Activated T-helper 1 cell treated with anti-CD3 and anti-CD28 coated beads, Interleukin-12 subunit alpha, Interleukin-12 subunit beta, Interleukin-2, Interleukin-4 antibody, amounts not matched to agents 30 ng/mL and 10 ng/mL and 1 ng/mL, durations not matched to agents 14 hours and 24 hours and 36 hours (primary cell): ENCODE data around the gene ABT1. TPM values are rescaled to one million over a fixed set of nuclear protein-coding genes. Genes with fewer than 3 reads are reported as not detected.

Experiments used
- DNase-seq: peaks from one replicate; pipeline ENCODE4 v3.0.0; 2021; ENCODE audit warnings: low spot score
- H3K27ac Mint-ChIP-seq: one replicate; pipeline ENCODE4 v1.8.0; 2021; ENCODE audit warnings: mild to moderate bottlenecking, mixed read lengths
- H3K27me3 Mint-ChIP-seq: one replicate; pipeline ENCODE4 v1.8.0; 2022; ENCODE audit warnings: mild to moderate bottlenecking, moderate library complexity, mixed read lengths; ENCODE audit not compliant: insufficient read depth
- H3K36me3 Mint-ChIP-seq: one replicate; pipeline ENCODE4 v1.8.0; 2021; ENCODE audit warnings: low read depth, mixed read lengths
- H3K4me1 Mint-ChIP-seq: one replicate; pipeline ENCODE4 v1.8.0; 2021; ENCODE audit warnings: low read depth, mixed read lengths
- H3K4me3 Mint-ChIP-seq: one replicate; pipeline ENCODE4 v1.8.0; 2021; ENCODE audit warnings: mild to moderate bottlenecking, moderate library complexity, mixed read lengths
- H3K9me3 Mint-ChIP-seq: one replicate; pipeline ENCODE4 v1.8.0; 2021; ENCODE audit warnings: mixed read lengths
- intact Hi-C: fragments of 100-400 bp; cut with micrococcal nuclease; formaldehyde crosslinking; loops from one replicate; pipeline ENCODE4 v1.15.1; 2024
- total RNA-seq: library from RNA; stranded (reverse); gene quantifications from 2 replicates; pipeline ENCODE4 v1.2.3, GENCODE V29; 2022

Gene ABT1
- total RNA-seq, 1 donor from 2014 or later: 32.6 TPM

- no peaks in the 10 kb centered on the region for H3K4me1 Mint-ChIP-seq
- no peak overlapping the region for H3K27ac Mint-ChIP-seq
- peaks cover 2% of the 10 kb centered on the region for H3K36me3 Mint-ChIP-seq
- intact Hi-C loops: no loop called here
- no peak overlapping the region for H3K4me3 Mint-ChIP-seq
- DNase-seq: no peak
- peaks cover 27% of the 10 kb centered on the region for H3K9me3 Mint-ChIP-seq
- H3K27me3 Mint-ChIP-seq: peaks cover 4% of the 10 kb centered on the region
Observed at GRCh38 chr6:26627843-26628242, 31.1 kb downstream of the ABT1 start.

GRCh38 chr6:26629359-26629758 is 32.6 kb downstream of the ABT1 start:
- DNase-seq: no peak
- H3K9me3 Mint-ChIP-seq: peaks cover 38% of the 10 kb centered on the region
- no peak overlapping the region for H3K27ac Mint-ChIP-seq
- H3K4me3 Mint-ChIP-seq: no peak overlapping the region
- H3K4me1 Mint-ChIP-seq: no peaks in the 10 kb centered on the region
- intact Hi-C loops: no loop called here
- peaks cover 8% of the 10 kb centered on the region for H3K36me3 Mint-ChIP-seq
- peaks cover 4% of the 10 kb centered on the region for H3K27me3 Mint-ChIP-seq

GRCh38 chr6:26640806-26641205 is 44.1 kb downstream of the ABT1 start:
- Mint-ChIP-seq H3K36me3 (peaks cover 58% of the 10 kb centered on the region), H3K27ac (no peak overlapping the region), H3K4me1 (no peaks in the 10 kb centered on the region), H3K4me3 (no peak overlapping the region), H3K27me3 (no peaks in the 10 kb centered on the region), H3K9me3 (peaks cover 58% of the 10 kb centered on the region)
- intact Hi-C loops: no loop called here
- no peak for DNase-seq

- intact Hi-C loops: no loop called here
- no peak overlapping the region for H3K4me3 Mint-ChIP-seq
- peaks cover 75% of the 10 kb centered on the region for H3K9me3 Mint-ChIP-seq
Observed at GRCh38 chr6:26646074-26646473, 49.3 kb downstream of the ABT1 start.

More at GRCh38 chr6:26646074-26646473, 49.3 kb downstream of the ABT1 start:
- no peaks in the 10 kb centered on the region for H3K27me3 Mint-ChIP-seq
- H3K27ac Mint-ChIP-seq: no peak overlapping the region
- no peak for DNase-seq
- H3K4me1 Mint-ChIP-seq: no peaks in the 10 kb centered on the region
- peaks cover 48% of the 10 kb centered on the region for H3K36me3 Mint-ChIP-seq

Other genes with a start within 250 kb of the ABT1 start
- 45.3 and 51.8 TPM in 2 replicates for gene BTN3A2, start 231.8 kb upstream of the ABT1 start, total RNA-seq
- 21.7 and 25.4 TPM in 2 replicates for gene BTN2A2, start 213.8 kb upstream of the ABT1 start, total RNA-seq
- 28.2 and 30.6 TPM in 2 replicates for gene BTN3A1, start 194.7 kb upstream of the ABT1 start, total RNA-seq
- 30.7 and 32.5 TPM in 2 replicates for gene BTN3A3, start 156.4 kb upstream of the ABT1 start, total RNA-seq
- 19.9 TPM in 2 replicates for gene BTN2A1, start 139.0 kb upstream of the ABT1 start, total RNA-seq
- not detected in 2 replicates for gene BTN1A1, start 96.7 kb upstream of the ABT1 start, total RNA-seq
- 77.6 and 86.8 TPM in 2 replicates for gene HMGN4, start 58.6 kb upstream of the ABT1 start, total RNA-seq
- gene ZNF322, start 62.8 kb downstream of the ABT1 start, total RNA-seq: 8.8 and 9.1 TPM in 2 replicates